Liver (tissue), 3 donors: ENCODE results near the gene FOXK2.

Experiments
- CTCF ChIP-seq: fragments of 150-350 bp; IDR thresholded peaks from 2 replicates; pipeline ENCODE4 v1.5.1; 2017; ENCODE audit warnings: improper control_type of control experiment, low read depth, low read length; ENCODE audit not compliant: missing input control
- JUND ChIP-seq, 2 donors: IDR thresholded peaks; 2 replicates each; pipeline ENCODE4 v1.6.1; 2016; ENCODE audit warnings: antibody characterized with exemption in 2 of 2
- RAD21 ChIP-seq, 2 donors: IDR thresholded peaks; 2 replicates each; pipeline ENCODE4 v1.6.1; 2016; ENCODE audit warnings: antibody characterized with exemption in 2 of 2, mild to moderate bottlenecking in 2 of 2
- SP1 ChIP-seq: IDR thresholded peaks from 2 replicates; pipeline ENCODE4 v1.6.1; 2018; ENCODE audit warnings: antibody characterized with exemption, mild to moderate bottlenecking
- donor health status: healthy.
- donor health status: healthy.

- no peak for TF ChIP-seq CTCF
- no peak for TF ChIP-seq RAD21 (IDR thresholded peaks at IDR 0.05)
- TF ChIP-seq SP1 = no peak
- TF ChIP-seq JUND (IDR thresholded peaks at IDR 0.05) = no peak
These were observed 99.7 kb downstream of the FOXK2 start for GRCh38 chr17:82619211-82619610.
